GM21381 (cell line): ENCODE measurements around the gene MRRF.
A peak's percentile ranks its signal among the peaks of the same experiment; 100 is the strongest.
"Not testable (repeated sequence)": the region's sequence is repeated elsewhere in the genome, so short reads cannot be mapped to it uniquely, and the experiment has no call there.

Experiments used
- ATAC-seq: cut with Tn5 transposase; IDR thresholded peaks from one replicate; pipeline ENCODE4 v1.9.1; 2021; ENCODE audit warnings: mild to moderate bottlenecking, moderate library complexity; ENCODE audit not compliant: unreplicated experiment

The MRRF gene

DNA sequence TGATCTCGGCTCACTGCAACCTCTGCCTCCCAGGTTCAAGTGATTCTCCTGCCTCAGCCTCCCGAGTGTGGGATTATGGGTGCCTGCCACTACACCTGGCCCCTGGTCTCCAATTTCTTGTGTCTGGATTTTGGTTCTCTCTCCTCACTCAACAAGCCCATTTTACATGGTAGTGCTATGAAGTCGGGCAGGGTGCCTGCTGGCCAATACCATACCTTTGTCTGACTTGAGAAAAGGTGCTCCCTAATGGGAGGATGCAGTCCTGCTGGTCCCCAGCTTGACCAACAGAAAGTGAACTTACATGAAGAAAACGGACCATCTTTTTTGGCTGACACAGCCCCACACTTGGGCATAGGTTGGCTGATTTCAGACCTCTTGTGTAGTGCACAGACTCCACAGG lies 84.5 kb downstream of the MRRF start:
- no peak for ATAC-seq

GRCh38 chr9:122350577-122351355 lies 86.1 kb downstream of the MRRF start:
- ATAC-seq = peak; percentile 95

DNA sequence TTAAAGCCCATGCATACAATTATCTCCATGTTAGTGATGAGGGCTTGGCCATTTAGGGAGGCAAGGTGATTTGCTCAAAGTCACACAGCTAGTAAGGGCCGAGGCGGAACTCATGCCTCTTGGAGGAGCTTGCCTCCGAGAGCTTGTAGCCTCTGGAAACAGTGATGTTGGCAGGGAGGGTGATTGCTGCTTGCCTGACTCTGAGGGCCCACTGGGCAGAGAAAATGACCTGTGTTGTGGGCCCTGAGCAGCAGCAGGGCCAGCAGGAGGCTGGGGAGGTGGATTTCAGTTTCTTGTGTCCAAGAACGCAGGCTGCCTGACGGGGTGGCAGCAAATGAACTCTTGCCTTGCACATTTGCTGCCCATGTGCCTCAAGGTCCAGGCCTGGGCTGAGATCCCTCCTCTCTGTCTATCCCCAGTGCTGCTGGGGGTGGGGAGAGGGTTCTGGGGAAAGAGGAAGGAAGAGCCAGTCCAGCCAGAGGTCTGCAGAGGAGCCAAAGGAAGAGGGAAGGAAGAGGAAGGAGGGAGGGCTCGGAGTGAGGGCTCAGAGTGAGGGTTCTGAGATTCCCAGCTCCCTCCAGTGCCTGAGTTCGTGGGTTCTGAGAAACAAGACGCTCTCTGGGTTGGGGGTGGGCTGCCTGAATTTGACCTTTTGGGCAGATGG lies 90.0 kb downstream of the MRRF start:
- no peak for ATAC-seq

- ATAC-seq = no peak
Observed at GRCh38 chr9:122355336-122355875, 90.7 kb downstream of the MRRF start.

DNA sequence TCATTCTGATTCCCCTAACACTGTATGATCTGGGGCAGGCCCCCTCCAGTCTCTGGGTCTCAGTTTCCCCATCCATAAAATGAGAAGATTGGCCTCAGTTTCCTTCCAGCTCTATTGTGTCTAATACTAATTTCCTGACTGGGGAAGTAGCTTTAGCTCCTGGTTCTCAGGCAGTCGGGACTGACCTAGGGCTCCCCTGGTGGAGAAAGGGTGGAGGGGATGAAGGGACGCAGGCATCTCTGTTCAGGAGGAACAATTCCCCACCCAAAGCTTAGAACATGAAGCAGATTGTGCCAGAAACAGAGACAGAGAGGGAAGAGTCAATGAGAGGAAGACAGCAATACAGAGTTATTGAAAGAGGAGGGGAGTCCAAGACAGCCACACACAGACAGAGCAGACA lies 91.9 kb downstream of the MRRF start:
- no peak for ATAC-seq

- ATAC-seq = no peak
Observed at GRCh38 chr9:122360891-122361290, 96.2 kb downstream of the MRRF start.

- not testable (repeated sequence) for ATAC-seq
Observed at GRCh38 chr9:122363131-122363530, 98.4 kb downstream of the MRRF start.

DNA sequence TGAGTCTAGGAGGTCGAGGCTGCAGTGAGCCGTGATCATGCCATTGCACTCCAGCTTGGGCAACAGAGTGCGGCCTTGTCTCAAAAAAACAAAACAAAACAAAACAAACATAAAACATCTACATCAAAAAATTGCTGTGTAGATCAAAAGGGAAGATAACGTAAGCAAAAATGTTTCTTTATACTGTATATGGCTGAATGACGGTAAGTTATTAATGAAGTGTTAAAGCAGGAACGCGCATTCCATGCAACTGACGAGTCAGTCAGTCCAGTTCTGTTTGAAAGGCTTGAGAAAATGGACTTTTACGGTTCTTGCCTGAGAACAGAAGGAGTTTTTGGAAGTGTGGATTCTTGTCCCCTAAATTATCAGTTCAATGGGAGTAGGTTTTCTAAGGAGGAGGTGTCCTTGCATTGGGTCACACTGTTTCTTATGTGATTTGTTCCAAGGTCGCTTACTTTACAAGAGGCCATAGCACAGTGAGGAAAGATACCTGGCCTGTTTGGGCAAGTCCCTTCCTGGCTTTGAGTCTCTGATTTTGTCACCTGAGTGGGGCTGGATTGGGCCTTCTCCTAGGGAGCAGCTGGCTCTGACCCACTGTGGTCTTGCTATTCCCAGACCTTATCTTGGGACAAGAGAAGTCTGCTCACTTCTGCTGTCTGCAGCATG lies 99.6 kb downstream of the MRRF start:
- ATAC-seq = no peak

GRCh38 chr9:122364783-122365150 lies 100.1 kb downstream of the MRRF start:
- no peak for ATAC-seq

DNA sequence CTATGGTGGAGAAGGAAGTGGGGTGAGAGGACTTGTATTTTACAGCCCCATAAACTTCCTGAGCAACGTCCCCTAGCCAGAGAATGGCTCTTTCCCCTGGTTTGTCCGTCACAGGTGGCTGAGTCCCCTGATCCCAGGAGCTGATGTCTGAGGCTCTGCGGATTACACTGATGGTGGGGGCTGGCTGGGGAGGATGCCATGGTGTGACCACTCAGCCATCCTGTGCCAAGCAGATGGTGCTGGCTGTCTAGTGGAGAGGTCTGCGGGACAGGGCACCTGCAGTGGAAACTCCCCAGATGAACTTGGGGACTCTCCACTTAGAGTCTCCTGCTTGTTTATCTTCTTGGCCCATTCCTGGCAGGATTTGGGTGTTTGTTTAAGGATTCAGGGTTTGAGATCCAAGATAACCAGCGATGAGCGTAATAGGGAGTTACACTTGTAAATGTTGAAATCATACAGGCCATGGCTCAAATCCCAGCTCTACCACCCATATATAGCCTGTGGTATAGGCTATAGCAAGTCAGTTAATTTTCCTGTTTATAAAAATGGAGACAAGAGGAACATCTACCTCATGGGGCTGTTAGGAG lies 101.5 kb downstream of the MRRF start:
- ATAC-seq = no peak

DNA sequence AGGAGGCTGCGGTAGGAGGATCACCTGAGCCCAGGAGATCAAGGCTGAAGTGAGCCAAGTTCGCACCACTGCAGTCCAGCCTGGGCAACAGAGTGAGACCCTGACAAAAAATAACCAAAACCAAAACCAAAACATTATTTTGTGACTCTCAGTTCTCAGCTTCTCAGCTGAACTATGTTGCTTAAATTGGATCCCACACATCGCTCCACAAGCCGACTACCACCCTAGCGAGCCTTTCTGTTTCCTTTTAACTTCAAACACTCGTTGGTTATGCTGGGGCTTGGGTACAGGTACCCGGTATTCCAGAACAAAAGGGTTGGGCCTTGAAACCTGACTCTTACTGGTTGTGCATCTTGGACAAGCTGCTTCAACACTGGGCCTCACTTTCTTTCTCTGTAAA lies 102.4 kb downstream of the MRRF start:
- ATAC-seq = no peak

DNA sequence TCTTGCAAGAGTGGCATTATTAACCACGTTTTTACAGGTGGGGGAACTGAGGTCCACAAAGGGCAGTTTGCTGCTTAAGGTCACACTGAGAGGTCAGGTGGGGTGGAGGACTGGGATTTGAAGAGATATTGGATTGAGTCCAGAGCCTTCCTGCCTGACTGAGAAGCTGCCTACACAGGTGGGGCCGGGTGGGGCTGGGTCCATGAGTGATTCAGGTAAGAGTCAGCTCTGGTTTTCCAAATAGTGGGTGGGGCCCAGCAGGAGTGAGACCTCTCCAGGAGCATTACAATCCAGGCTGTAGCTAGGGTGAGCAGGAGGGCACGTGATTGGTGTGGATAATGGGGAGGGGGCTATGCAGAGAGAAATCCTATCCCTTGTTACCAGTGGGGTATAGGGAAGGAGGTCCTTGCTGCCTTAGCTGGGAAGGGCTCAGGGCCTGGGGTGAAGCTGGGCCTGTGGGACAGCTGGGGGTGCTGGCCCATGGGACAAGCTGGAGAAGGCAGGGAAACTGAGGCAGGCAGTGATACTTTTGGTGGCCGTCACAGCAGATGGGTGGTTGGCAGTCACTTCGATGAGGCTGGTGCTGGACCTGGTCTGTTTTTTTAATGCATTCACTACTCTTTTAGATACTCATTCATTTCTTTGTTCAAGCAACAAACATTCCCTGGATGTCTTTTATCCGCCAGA lies 103.2 kb downstream of the MRRF start:
- no peak for ATAC-seq

- ATAC-seq = no peak
Observed at GRCh38 chr9:122368642-122369041, 104.0 kb downstream of the MRRF start.

DNA sequence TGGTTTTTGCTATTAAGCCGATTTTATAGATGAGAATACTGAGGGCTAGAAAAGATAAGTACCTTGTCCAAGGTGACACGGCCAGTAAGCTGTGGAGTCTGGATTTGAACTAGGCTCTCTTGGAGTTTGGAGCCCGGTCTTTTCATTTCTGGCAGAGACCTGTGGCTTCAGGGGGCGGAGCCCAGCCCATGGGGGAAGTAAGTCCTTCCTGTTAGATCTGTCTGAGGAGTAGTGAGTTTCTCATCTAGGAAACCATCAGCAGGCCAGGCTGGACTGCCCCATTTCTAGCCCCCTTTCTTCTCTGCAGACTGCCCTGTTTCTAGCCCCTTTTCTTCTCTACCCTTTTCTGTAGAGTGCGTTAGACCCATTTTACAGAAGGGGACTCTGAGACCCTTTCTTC lies 105.6 kb downstream of the MRRF start:
- peak; percentile 36 for ATAC-seq

GRCh38 chr9:122370869-122371755 lies 106.4 kb downstream of the MRRF start, which contains the start of gene PTGS1:
PTGS1 (plus strand) TSS chr9:122371024; CDS start chr9:122371085, 61 bp downstream.
- ATAC-seq = peak; percentile 50

GRCh38 chr9:122371846-122372245 lies 107.2 kb downstream of the MRRF start:
- ATAC-seq = no peak

- no peak for ATAC-seq
Observed at GRCh38 chr9:122372856-122373845, 108.5 kb downstream of the MRRF start.

GRCh38 chr9:122374885-122375420 lies 110.3 kb downstream of the MRRF start:
- ATAC-seq = no peak
